Body of pancreas (tissue), 4 donors: ENCODE results near the gene AMPH.

Experiments
- POLR2A ChIP-seq, 3 donors: fragments of 450-650 bp; IDR thresholded peaks; one replicate each; pipeline ENCODE4 v1.6.1; 2016; ENCODE audit warnings: antibody characterized with exemption in 3 of 3, mild to moderate bottlenecking in 2 of 3
- TF ChIP-seq, protein P1 (sequence below), 7 experiments: fragments of 450-650 bp in 4 of 7; fragments of 200-600 bp in 3 of 7; sonication (generic) in 3 of 7; IDR thresholded peaks; one replicate each; pipeline ENCODE4 v1.5.1; 2016 to 2019; ENCODE audit warnings: antibody characterized with exemption in 7 of 7

DNA sequence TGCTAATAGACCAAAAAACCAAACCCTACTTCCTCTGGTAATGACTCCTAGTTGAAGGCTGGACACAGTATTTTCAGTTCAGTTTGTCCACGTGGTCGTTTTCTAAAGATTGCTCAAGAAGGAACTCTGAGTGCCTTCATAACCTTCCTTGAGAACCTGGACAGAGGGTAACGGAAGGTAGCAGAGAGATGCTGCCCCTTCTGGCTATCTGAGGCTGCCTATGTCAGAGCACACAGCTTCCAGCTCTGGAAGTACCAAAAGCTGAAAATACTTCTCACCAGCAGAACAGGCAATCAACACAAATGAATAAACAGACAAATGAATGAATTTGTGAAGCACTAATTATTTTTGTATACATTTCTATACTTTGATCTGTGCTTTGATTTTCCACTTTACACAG, 85.2 kb downstream of the AMPH start:
- TF ChIP-seq, protein P1, sequence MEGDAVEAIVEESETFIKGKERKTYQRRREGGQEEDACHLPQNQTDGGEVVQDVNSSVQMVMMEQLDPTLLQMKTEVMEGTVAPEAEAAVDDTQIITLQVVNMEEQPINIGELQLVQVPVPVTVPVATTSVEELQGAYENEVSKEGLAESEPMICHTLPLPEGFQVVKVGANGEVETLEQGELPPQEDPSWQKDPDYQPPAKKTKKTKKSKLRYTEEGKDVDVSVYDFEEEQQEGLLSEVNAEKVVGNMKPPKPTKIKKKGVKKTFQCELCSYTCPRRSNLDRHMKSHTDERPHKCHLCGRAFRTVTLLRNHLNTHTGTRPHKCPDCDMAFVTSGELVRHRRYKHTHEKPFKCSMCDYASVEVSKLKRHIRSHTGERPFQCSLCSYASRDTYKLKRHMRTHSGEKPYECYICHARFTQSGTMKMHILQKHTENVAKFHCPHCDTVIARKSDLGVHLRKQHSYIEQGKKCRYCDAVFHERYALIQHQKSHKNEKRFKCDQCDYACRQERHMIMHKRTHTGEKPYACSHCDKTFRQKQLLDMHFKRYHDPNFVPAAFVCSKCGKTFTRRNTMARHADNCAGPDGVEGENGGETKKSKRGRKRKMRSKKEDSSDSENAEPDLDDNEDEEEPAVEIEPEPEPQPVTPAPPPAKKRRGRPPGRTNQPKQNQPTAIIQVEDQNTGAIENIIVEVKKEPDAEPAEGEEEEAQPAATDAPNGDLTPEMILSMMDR (IDR thresholded peaks at IDR 0.05): no peak
- TF ChIP-seq POLR2A (IDR thresholded peaks at IDR 0.05): no peak
